Measurements from ENCODE around the gene KLF16. TPM values are rescaled to one million over a fixed set of nuclear protein-coding genes. Genes with fewer than 3 reads are reported as not detected.

Gene KLF16
- polyA plus RNA-seq, 4 donors: 6.1 to 12.3 (median 7.1) TPM

- no peak for DNase-seq (ENCODE audit: low read depth in 4 of 4, low spot score in 3 of 4)
Measured at GRCh38 chr19:1845642-1846041, 17.7 kb downstream of the KLF16 start.

DNA sequence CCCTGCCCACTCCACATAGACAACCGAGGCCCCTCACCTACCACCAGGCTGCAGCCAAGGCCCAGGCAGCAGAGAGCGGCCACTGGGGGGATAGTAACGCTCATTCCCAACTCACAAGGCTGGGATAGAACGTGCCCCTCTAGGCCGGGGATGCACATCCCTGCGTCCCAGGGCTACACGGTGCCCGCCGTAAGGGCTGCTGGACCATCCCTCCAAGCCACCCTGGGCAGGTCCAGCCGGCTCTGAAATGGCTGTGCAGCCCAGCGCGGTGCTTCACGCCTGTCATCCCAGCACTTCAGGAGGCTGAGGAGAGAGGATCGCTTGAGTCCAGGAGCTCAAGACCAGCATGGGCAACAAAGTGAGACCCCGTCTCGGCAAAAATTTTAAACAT lies 18.3 kb downstream of the KLF16 start:
- no peak for DNase-seq (ENCODE audit: low read depth in 4 of 4, low spot score in 3 of 4)

- no peak for DNase-seq (ENCODE audit: low read depth in 4 of 4, low spot score in 3 of 4)
Measured at GRCh38 chr19:1844513-1845124, 18.8 kb downstream of the KLF16 start.

GRCh38 chr19:1843646-1844394 lies 19.6 kb downstream of the KLF16 start:
- DNase-seq (ENCODE audit: low read depth in 4 of 4, low spot score in 3 of 4): no peak

DNA sequence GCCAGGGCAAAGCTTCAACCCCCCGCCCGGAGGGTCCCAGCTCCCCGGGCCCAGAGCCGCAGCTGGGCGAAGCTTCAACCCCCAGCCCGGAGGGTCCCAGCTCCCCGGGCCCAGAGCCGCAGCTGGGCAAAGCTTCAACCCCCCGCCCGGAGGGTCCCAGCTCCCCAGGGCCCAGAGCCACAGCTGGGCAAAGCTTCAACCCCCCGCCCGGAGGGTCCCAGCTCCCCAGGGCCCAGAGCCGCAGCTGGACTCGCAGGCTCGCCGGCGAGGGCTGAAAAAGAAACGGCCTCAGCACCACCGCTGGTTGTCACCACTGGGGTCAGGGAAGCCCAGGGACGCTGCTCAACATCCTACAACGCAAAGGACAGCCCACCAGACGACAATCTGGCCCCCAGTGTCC lies 20.3 kb downstream of the KLF16 start:
- no peak for DNase-seq (ENCODE audit: low read depth in 4 of 4, low spot score in 3 of 4)

DNA sequence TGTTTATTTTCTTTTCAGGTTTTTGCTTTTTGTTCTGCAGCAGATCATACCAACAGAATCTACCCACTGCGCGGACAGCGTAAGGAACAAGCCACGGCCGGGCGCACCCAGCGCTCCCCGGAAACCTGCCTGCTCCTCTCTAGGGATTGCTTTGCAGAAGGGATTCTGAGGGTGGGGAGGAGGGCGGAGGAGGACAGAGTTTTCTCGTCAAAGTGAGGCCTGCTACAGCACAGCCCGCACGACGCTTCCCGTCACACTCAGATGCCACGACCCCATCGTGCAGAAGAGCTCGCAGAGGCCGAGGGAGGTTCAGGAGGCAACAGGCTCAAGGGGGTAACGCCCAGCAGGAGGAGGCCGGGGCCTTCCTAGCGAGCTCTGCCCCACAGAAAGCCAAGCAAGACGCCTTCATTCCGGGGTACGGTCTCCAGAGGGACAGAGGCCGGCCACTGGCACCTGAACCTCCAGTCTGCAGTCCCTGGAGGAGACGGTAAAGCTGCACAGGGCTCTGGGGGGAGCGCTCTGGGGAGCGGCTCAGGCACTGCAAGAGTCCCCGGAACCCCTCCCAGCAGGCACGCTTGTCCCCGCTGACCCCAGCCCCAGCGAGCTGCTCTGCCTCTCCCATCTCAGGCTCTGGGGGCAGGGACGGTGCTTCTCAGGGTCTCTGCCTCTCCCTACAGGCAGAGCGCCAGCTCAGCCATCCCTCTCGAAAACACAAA lies 22.0 kb downstream of the KLF16 start:
- no peak for DNase-seq (ENCODE audit: low read depth in 4 of 4, low spot score in 3 of 4)

- no peak for DNase-seq (ENCODE audit: low read depth in 4 of 4, low spot score in 3 of 4)
Measured at GRCh38 chr19:1840541-1841115, 22.8 kb downstream of the KLF16 start.

DNA sequence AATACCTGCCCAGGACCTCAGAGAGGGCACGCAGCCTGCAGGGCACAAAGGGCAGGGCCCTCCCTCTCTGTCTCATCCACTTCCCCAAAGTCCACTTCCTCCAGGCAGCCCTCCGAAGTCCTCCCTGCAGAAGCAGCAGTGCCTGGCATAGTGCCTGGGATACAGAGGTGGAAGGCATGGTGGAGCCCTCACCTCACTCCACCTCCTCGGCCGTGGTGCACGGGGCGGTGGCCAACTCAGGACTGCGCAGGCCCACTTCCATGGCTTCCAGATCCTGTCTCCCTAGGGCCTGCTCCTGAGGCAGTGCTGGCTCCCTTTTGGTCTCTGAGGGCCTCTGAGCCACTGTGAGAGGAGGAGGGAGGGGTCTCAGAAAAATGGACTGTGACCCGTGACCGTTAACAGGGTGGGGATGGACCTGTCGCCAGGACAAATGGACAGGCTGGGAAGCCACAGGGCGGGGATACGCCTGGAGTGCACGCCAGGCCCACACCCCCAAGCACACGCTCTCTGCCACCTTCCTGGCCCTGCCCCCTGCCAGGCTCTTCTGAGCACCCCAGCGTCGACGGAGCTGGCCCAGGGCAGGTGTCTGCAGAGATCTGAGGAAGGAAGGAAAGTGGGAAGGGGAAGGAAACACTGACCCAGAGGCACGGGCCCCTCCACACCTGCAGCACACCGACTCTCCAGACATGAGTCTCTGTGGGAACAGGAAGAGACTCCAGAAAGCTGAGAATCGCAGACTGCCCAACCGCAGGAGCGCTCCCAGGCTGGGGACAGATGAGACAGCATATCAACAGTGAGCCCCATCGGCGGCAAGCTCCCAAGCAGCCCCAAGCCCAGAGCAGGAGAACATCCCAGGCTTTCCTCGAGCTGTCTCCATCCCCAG lies 23.5 kb downstream of the KLF16 start:
- DNase-seq (ENCODE audit: low read depth in 4 of 4, low spot score in 3 of 4): no peak

- DNase-seq (ENCODE audit: low read depth in 4 of 4, low spot score in 3 of 4): no peak
Measured at GRCh38 chr19:1837625-1838105, 25.7 kb downstream of the KLF16 start.

- DNase-seq (ENCODE audit: low read depth in 4 of 4, low spot score in 3 of 4): no peak
Measured at GRCh38 chr19:1837222-1837565, 26.2 kb downstream of the KLF16 start.

DNA sequence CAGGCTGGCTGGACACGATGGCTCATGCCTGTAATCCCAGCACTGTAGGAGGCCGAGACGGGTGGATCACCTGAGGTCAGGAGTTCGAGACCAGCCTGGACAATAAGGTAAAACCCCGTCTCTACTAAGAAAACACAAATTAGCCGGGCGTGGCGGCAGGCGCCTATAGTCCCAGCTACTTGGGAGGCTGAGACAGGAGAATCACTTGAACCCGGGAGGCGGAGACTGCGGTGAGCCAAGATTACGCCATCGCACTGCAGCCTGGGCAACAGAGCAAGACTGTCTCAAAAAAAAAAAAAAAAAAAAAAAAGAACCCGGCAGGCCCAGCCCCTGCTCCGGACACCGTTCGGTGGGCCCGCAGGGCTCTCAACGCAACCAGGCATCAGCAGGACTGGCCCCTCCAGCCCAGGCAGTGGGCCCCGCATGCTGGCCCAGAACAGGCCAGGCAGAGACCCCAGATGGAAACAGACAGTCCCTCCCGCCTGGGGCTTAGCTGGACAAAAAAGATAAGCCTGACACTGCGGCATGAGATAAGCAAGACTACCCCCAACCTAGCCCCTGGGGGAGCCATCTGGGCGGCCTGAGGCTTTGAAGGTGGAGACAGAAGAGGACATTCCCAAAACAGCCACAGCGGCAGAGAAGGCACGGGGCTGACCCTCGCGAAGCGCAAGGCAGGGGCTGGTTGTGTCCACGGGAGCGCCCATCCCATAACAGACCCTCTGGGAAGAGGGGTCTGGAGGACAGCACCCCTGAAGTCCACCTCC lies 26.7 kb downstream of the KLF16 start:
- DNase-seq (ENCODE audit: low read depth in 4 of 4, low spot score in 3 of 4): no peak

DNA sequence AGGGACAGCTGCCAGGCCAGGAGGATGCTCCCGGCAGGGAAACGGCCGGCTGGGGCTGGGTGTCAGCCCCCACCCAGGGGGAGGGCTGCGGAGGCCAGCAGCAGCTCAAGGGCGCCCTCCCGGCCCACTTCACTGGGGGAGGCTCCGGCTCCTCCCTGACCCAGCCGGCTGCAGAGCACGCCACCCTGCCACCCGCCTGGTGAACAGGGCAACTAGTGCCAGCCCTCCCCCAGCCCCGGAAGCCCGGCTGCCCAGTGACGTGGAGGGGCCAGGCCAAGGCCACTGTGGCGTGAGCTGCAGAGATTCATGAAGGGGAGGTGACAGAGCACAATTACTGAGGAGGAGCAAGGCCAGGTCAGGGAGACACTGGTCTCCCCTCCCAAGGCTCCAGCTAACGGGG lies 29.8 kb downstream of the KLF16 start:
- DNase-seq (ENCODE audit: low read depth in 4 of 4, low spot score in 3 of 4): no peak

GRCh38 chr19:1832046-1832663 lies 31.2 kb downstream of the KLF16 start:
- DNase-seq (ENCODE audit: low read depth in 4 of 4, low spot score in 3 of 4): no peak

DNA sequence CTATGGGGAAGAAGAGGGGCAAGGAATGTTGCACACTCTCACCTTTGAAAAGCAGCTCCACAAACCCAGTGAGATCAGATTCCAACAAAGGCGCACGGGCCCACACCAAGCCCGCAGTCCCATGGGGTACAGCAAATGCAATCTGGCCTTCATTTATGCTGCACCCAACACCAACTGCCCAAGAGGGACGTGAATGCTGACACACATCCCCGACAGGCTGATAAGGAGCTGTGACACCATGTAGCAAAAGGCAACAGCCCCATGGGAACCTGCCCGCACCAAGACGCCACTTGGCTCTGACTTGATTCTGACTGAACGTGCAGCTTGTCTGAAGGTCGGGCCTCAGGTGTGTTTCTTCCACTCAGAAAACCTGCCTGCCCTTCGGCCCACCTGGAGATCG lies 32.4 kb downstream of the KLF16 start:
- no peak for DNase-seq (ENCODE audit: low read depth in 4 of 4, low spot score in 3 of 4)

DNA sequence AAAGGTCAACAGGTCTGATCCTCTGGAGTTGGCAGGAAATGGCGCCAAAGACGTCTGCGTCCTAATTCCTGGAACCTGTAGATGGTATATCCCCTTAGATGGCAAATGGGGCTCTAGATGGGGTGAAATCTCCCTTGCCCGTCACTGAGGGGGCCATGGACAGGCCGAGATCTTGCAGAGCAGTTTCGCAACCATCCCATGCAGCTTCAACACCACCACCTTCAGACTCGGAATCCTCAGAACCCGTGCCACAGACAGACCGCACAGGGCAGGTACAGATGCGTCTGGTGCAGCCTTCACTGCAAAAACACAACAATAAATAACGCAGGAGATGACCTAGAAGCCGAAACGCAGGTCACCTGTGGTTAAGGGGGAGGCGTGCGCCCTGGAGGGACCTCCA lies 32.8 kb downstream of the KLF16 start:
- DNase-seq (ENCODE audit: low read depth in 4 of 4, low spot score in 3 of 4): no peak

GRCh38 chr19:1829958-1830357 lies 33.4 kb downstream of the KLF16 start:
- DNase-seq (ENCODE audit: low read depth in 4 of 4, low spot score in 3 of 4): no peak

- DNase-seq (ENCODE audit: low read depth in 4 of 4, low spot score in 3 of 4): no peak
Measured at GRCh38 chr19:1828279-1829238, 34.8 kb downstream of the KLF16 start.

Data from right renal pelvis (tissue), 4 donors.